Epidermal melanocyte (primary cell): ENCODE data around the gene PAK1.
"Not testable (repeated sequence)": the region's sequence is repeated elsewhere in the genome, so short reads cannot be mapped to it uniquely, and the experiment has no call there.

ENCODE experiments used
- DNase-seq: peaks from one replicate; pipeline ENCODE4 v3.0.0; 2011; ENCODE audit warnings: low spot score; ENCODE audit not compliant: insufficient read length

PAK1 gene

GRCh38 chr11:77473801-77474683, at the start of gene PAK1:
Gene PAK1 (minus strand): TSS chr11:77474094. CDS start chr11:77392520, 81,574 bp downstream.
- peak; percentile 71 for DNase-seq

- no peak for DNase-seq
Observed at GRCh38 chr11:77522215-77522614, 48.3 kb upstream of the PAK1 start.

- no peak for DNase-seq
Observed at GRCh38 chr11:77519847-77520246, 46.0 kb upstream of the PAK1 start.

- DNase-seq: no peak
Observed at GRCh38 chr11:77518471-77518870, 44.6 kb upstream of the PAK1 start.

GRCh38 chr11:77517753-77518152, 43.9 kb upstream of the PAK1 start:
- DNase-seq: no peak

GRCh38 chr11:77517226-77517625, 43.3 kb upstream of the PAK1 start:
- no peak for DNase-seq

GRCh38 chr11:77515483-77515882, 41.6 kb upstream of the PAK1 start:
- no peak for DNase-seq

- no peak for DNase-seq
Observed at GRCh38 chr11:77515063-77515462, 41.2 kb upstream of the PAK1 start.

- DNase-seq: no peak
Observed at GRCh38 chr11:77512092-77512491, 38.2 kb upstream of the PAK1 start.

- no peak for DNase-seq
Observed at GRCh38 chr11:77510851-77511250, 37.0 kb upstream of the PAK1 start.

- DNase-seq: no peak
Observed at GRCh38 chr11:77510095-77510494, 36.2 kb upstream of the PAK1 start.

GRCh38 chr11:77508019-77508418, 34.1 kb upstream of the PAK1 start:
- no peak for DNase-seq

- no peak for DNase-seq
Observed at GRCh38 chr11:77506857-77507256, 33.0 kb upstream of the PAK1 start.

GRCh38 chr11:77505956-77506355, 32.1 kb upstream of the PAK1 start:
- no peak for DNase-seq

GRCh38 chr11:77503006-77503405, 29.1 kb upstream of the PAK1 start:
- no peak for DNase-seq

- DNase-seq: no peak
Observed at GRCh38 chr11:77502346-77502905, 28.5 kb upstream of the PAK1 start.

GRCh38 chr11:77501758-77502157, 27.9 kb upstream of the PAK1 start:
- DNase-seq: no peak

- DNase-seq: no peak
Observed at GRCh38 chr11:77497368-77497767, 23.5 kb upstream of the PAK1 start.

- DNase-seq: no peak
Observed at GRCh38 chr11:77495526-77495925, 21.6 kb upstream of the PAK1 start.

- DNase-seq: not testable (repeated sequence)
Observed at GRCh38 chr11:77490035-77490434, 16.1 kb upstream of the PAK1 start.

- DNase-seq: no peak
Observed at GRCh38 chr11:77487790-77488189, 13.9 kb upstream of the PAK1 start.

GRCh38 chr11:77479746-77480352, 6.0 kb upstream of the PAK1 start:
- no peak for DNase-seq

GRCh38 chr11:77475206-77475605, 1.3 kb upstream of the PAK1 start:
- no peak for DNase-seq
